SK-N-SH (cell line): ENCODE measurements around the gene NLGN3. TPM values are rescaled to one million over a fixed set of nuclear protein-coding genes. Genes with fewer than 3 reads are reported as not detected.

ENCODE experiments used
- CTCF ChIA-PET: fragments of 300-600, 350-600 bp; formaldehyde crosslinking; extraction: SDS; loops from one replicate; lab custom pipeline; 2021; lab: Yijun Ruan, JAX
- POLR2A ChIA-PET: fragments of 350-600 bp; sonication (Branson Sonifier 250); formaldehyde crosslinking; extraction: SDS; loops from one replicate; lab custom pipeline; 2020; ENCODE audit warnings: antibody characterized with exemption, inconsistent platforms; lab: Yijun Ruan, JAX
- DNase-seq: peaks from one replicate; pipeline ENCODE4 v3.0.0; 2012
- H2AFZ ChIP-seq: fragments of 200-600 bp; sonication (generic); 2 replicates; pipeline ENCODE4 v1.8.1; 2016; ENCODE audit warnings: antibody characterized with exemption, mild to moderate bottlenecking, low read depth
- H3F3A ChIP-seq: fragments of 200-600 bp; sonication (generic); replicated peaks from 2 replicates; pipeline ENCODE3; 2016; ENCODE audit warnings: antibody characterized with exemption, mild to moderate bottlenecking; ENCODE audit not compliant: insufficient read depth
- H3K27ac ChIP-seq, 2 experiments: fragments of 200-500 bp in 1 of 2; fragments of 200-600 bp in 1 of 2; sonication (Bioruptor generic) in 1 of 2; sonication (generic), shearing (Covaris generic) in 1 of 2; 2 replicates each; pipeline versions ENCODE4 v1.5.1 to v1.6.1; 2014 to 2016; ENCODE audit warnings: low read depth in 2 of 2, inconsistent platforms in 1 of 2, low read length in 1 of 2, mild to moderate bottlenecking in 1 of 2, mixed read lengths in 1 of 2
- H3K27me3 ChIP-seq: fragments of 200-600 bp; sonication (generic), shearing (Covaris generic); 2 replicates; pipeline ENCODE4 v1.6.1; 2016; ENCODE audit warnings: mixed run types; ENCODE audit not compliant: insufficient read depth
- H3K36me3 ChIP-seq, 2 experiments: fragments of 200-500 bp in 1 of 2; fragments of 200-600 bp in 1 of 2; sonication (Bioruptor generic) in 1 of 2; sonication (generic) in 1 of 2; replicated peaks in 1 of 2; 2 replicates each; pipeline versions ENCODE3 to v1.5.1; 2014 to 2016; ENCODE audit warnings: low read length in 1 of 2, mild to moderate bottlenecking in 1 of 2; ENCODE audit not compliant: insufficient read depth in 2 of 2, control insufficient read depth in 1 of 2
- H3K4me1 ChIP-seq, 2 experiments: fragments of 200-500 bp in 1 of 2; fragments of 200-600 bp in 1 of 2; sonication (Bioruptor generic) in 1 of 2; sonication (generic), shearing (Covaris generic) in 1 of 2; 2 replicates each; pipeline versions ENCODE4 v1.5.1 to v1.6.1; 2014 to 2016; ENCODE audit warnings: low read depth in 1 of 2, low read length in 1 of 2, mixed run types in 1 of 2; ENCODE audit not compliant: insufficient read depth in 2 of 2, control insufficient read depth in 1 of 2
- H3K4me2 ChIP-seq: fragments of 200-600 bp; sonication (generic), shearing (Covaris generic); 2 replicates; pipeline ENCODE4 v1.6.1; 2017; ENCODE audit warnings: mixed run types
- H3K4me3 ChIP-seq, 2 experiments: fragments of 200-500 bp in 1 of 2; fragments of 200-600 bp in 1 of 2; sonication (Bioruptor generic) in 1 of 2; sonication (generic), shearing (Covaris generic) in 1 of 2; 2 replicates each; pipeline versions ENCODE4 v1.5.1 to v1.8.1; 2014 to 2016; ENCODE audit warnings: low read depth in 2 of 2, inconsistent platforms in 1 of 2, low read length in 1 of 2, mild to moderate bottlenecking in 1 of 2, mixed read lengths in 1 of 2, moderate library complexity in 1 of 2
- H3K79me2 ChIP-seq: fragments of 200-600 bp; sonication (generic); 2 replicates; pipeline ENCODE4 v1.8.1; 2017; ENCODE audit warnings: mild to moderate bottlenecking; ENCODE audit not compliant: insufficient read depth
- H3K9ac ChIP-seq: fragments of 200-600 bp; sonication (generic); 2 replicates; pipeline ENCODE4 v1.6.1; 2017; ENCODE audit warnings: mixed run types
- H3K9me2 ChIP-seq: fragments of 200-600 bp; sonication (generic); 2 replicates; pipeline ENCODE4 v1.6.1; 2017; ENCODE audit warnings: mixed run types
- H3K9me3 ChIP-seq: fragments of 200-600 bp; sonication (generic); 2 replicates; pipeline ENCODE4 v1.6.1; 2017; ENCODE audit warnings: mixed run types, mild to moderate bottlenecking, moderate library complexity
- H4K20me1 ChIP-seq: fragments of 200-600 bp; sonication (generic); 2 replicates; pipeline ENCODE4 v1.6.1; 2017; ENCODE audit warnings: mild to moderate bottlenecking, mixed run types; ENCODE audit not compliant: insufficient read depth
- CHD2 ChIP-seq: fragments of 150-350 bp; IDR thresholded peaks from 2 replicates; pipeline ENCODE4 v1.6.1; 2018; ENCODE audit warnings: low read length; ENCODE audit not compliant: partially characterized antibody
- ELF1 ChIP-seq: IDR thresholded peaks from 2 replicates; pipeline ENCODE4 v1.4.0; 2012
- EP300 ChIP-seq, 2 experiments: IDR thresholded peaks; 2 replicates each; pipeline versions ENCODE4 v1.4.0 to v1.6.1; 2012; ENCODE audit warnings: borderline replicate concordance in 1 of 2, low read depth in 1 of 2, low read length in 1 of 2
- EZH2phosphoT487 ChIP-seq: fragments of 200-600 bp; sonication (generic); IDR thresholded peaks from 2 replicates; pipeline ENCODE4 v1.6.1; 2017; ENCODE audit warnings: low read depth, mixed run types, mild to moderate bottlenecking, antibody characterized with exemption, moderate library complexity, borderline replicate concordance
- GABPA ChIP-seq: IDR thresholded peaks from 2 replicates; pipeline ENCODE4 v1.4.0; 2012; ENCODE audit warnings: low read depth, mild to moderate bottlenecking
- JUND ChIP-seq: IDR thresholded peaks from 2 replicates; pipeline ENCODE4 v1.4.0; 2012
- MEF2A ChIP-seq: IDR thresholded peaks from 2 replicates; pipeline ENCODE4 v1.4.0; 2012; ENCODE audit warnings: low read depth, borderline replicate concordance
- NFIC ChIP-seq: IDR thresholded peaks from 2 replicates; pipeline ENCODE4 v1.4.0; 2012; ENCODE audit warnings: borderline replicate concordance
- NRF1 ChIP-seq: IDR thresholded peaks from 2 replicates; pipeline ENCODE4 v1.6.1; 2012; ENCODE audit warnings: low read depth, mild to moderate bottlenecking, low read length
- RCOR1 ChIP-seq: fragments of 150-350 bp; IDR thresholded peaks from 2 replicates; pipeline ENCODE4 v1.6.1; 2017; ENCODE audit warnings: antibody characterized with exemption, low read length
- RFX5 ChIP-seq: IDR thresholded peaks from 2 replicates; pipeline ENCODE4 v1.6.1; 2012; ENCODE audit warnings: mild to moderate bottlenecking, improper control_type of control experiment, low read length
- SIN3A ChIP-seq: IDR thresholded peaks from 2 replicates; pipeline ENCODE4 v1.6.1; 2012; ENCODE audit warnings: low read depth, mild to moderate bottlenecking, low read length, moderate library complexity, borderline replicate concordance
- USF1 ChIP-seq: IDR thresholded peaks from 2 replicates; pipeline ENCODE4 v1.4.0; 2012; ENCODE audit warnings: low read depth, borderline replicate concordance
- USF2 ChIP-seq: fragments of 150-350 bp; IDR thresholded peaks from 2 replicates; pipeline ENCODE4 v1.6.1; 2017; ENCODE audit warnings: antibody characterized with exemption, low read length, low read depth, borderline replicate concordance
- WGBS: methylation state at CpG from one replicate; pipeline ENCODE4 v1.1.6; 2017; ENCODE audit warnings: low lambda C conversion rate; 5-methylcytosine and 5-hydroxymethylcytosine counted together
- polyA plus RNA-seq, 3 experiments: library from polyadenylated mRNA; depleted of rRNA; stranded (reverse); fragments of >200 nt; gene quantifications; 2 replicates each; pipeline ENCODE4 v1.2.3, GENCODE V29; 2012
- TF ChIP-seq, protein P1 (sequence below): IDR thresholded peaks from 2 replicates; pipeline ENCODE4 v1.6.1; 2012; ENCODE audit warnings: mild to moderate bottlenecking, low read depth, low read length, moderate library complexity
- TF ChIP-seq, protein P2 (sequence below): IDR thresholded peaks from 2 replicates; pipeline ENCODE4 v1.4.0; 2012; ENCODE audit warnings: low read depth, borderline replicate concordance

NLGN3 gene
- polyA plus RNA-seq, 1 of the 3 experiments (the other 2 are of a cell fraction) = 5.3 TPM

GRCh38 chrX:71184092-71184491, 39.5 kb downstream of the NLGN3 start:
- H3K9ac ChIP-seq = no peak overlapping the region
- H3K4me2 ChIP-seq = no peak overlapping the region
- WGBS = 41% methylated on average over 5 of the region's 5 CpGs
- no peaks in the 10 kb centered on the region for H3K9me3 ChIP-seq
- H2AFZ ChIP-seq = no peak overlapping the region
- H3K36me3 ChIP-seq = no peaks in the 10 kb centered on the region
- no peaks in the 10 kb centered on the region for H3K9me2 ChIP-seq
- ChIA-PET POLR2A (no interaction called here), CTCF (interaction anchor here (1.5 to 2.4 kb wide), 2 partner anchors 11 to 55 kb away, joined by 4 to 5 read pairs; no protein-coding TSS in a partner anchor)
- H3F3A ChIP-seq = peaks cover 6% of the 10 kb centered on the region
- H3K27ac ChIP-seq = no peak overlapping the region
- no peak overlapping the region for H3K4me3 ChIP-seq
- no peaks in the 10 kb centered on the region; the same call in 1 of the 2 replicates for H3K27me3 ChIP-seq
- TF ChIP-seq EZH2phosphoT487 (no peak), ELF1 (no peak), GABPA (no peak), USF2 (no peak), USF1 (no peak), MEF2A (no peak), EP300 (IDR thresholded peaks at IDR 0.05; ENCODE audit: borderline replicate concordance in 1 of 2, low read depth in 1 of 2, low read length in 1 of 2) (no peak), RCOR1 (no peak), SIN3A (no peak), CHD2 (no peak), NRF1 (no peak), JUND (no peak), RFX5 (no peak), NFIC (no peak)
- TF ChIP-seq, protein P1, sequence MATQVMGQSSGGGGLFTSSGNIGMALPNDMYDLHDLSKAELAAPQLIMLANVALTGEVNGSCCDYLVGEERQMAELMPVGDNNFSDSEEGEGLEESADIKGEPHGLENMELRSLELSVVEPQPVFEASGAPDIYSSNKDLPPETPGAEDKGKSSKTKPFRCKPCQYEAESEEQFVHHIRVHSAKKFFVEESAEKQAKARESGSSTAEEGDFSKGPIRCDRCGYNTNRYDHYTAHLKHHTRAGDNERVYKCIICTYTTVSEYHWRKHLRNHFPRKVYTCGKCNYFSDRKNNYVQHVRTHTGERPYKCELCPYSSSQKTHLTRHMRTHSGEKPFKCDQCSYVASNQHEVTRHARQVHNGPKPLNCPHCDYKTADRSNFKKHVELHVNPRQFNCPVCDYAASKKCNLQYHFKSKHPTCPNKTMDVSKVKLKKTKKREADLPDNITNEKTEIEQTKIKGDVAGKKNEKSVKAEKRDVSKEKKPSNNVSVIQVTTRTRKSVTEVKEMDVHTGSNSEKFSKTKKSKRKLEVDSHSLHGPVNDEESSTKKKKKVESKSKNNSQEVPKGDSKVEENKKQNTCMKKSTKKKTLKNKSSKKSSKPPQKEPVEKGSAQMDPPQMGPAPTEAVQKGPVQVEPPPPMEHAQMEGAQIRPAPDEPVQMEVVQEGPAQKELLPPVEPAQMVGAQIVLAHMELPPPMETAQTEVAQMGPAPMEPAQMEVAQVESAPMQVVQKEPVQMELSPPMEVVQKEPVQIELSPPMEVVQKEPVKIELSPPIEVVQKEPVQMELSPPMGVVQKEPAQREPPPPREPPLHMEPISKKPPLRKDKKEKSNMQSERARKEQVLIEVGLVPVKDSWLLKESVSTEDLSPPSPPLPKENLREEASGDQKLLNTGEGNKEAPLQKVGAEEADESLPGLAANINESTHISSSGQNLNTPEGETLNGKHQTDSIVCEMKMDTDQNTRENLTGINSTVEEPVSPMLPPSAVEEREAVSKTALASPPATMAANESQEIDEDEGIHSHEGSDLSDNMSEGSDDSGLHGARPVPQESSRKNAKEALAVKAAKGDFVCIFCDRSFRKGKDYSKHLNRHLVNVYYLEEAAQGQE = no peak
- TF ChIP-seq, protein P2, sequence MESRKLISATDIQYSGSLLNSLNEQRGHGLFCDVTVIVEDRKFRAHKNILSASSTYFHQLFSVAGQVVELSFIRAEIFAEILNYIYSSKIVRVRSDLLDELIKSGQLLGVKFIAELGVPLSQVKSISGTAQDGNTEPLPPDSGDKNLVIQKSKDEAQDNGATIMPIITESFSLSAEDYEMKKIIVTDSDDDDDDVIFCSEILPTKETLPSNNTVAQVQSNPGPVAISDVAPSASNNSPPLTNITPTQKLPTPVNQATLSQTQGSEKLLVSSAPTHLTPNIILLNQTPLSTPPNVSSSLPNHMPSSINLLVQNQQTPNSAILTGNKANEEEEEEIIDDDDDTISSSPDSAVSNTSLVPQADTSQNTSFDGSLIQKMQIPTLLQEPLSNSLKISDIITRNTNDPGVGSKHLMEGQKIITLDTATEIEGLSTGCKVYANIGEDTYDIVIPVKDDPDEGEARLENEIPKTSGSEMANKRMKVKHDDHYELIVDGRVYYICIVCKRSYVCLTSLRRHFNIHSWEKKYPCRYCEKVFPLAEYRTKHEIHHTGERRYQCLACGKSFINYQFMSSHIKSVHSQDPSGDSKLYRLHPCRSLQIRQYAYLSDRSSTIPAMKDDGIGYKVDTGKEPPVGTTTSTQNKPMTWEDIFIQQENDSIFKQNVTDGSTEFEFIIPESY = no peak
- peaks cover 0 to 8% of the 10 kb centered on the region in 2 experiments; a peak in 1 of 4 replicates for H3K4me1 ChIP-seq
- no peak for DNase-seq
- no peaks in the 10 kb centered on the region for H3K79me2 ChIP-seq
- no peaks in the 10 kb centered on the region for H4K20me1 ChIP-seq
